Effector memory CD4-positive, alpha-beta T cell (primary cell): Measurements from ENCODE around the gene G6PD.

Experiments used
- DNase-seq, 3 donors: peaks; one replicate each; pipeline ENCODE4 v3.0.0-alpha.2; 2020
- H3K27ac ChIP-seq: 2 replicates; pipeline ENCODE4 v1.7.0; 2013; ENCODE audit warnings: mild to moderate bottlenecking, low read length, moderate library complexity; ENCODE audit not compliant: insufficient read depth, poor library complexity, severe bottlenecking
- H3K27me3 ChIP-seq: replicated peaks from 2 replicates; pipeline ENCODE4 v1.7.0; 2013; ENCODE audit warnings: mild to moderate bottlenecking, low read length; ENCODE audit not compliant: insufficient read depth, control insufficient read depth, poor library complexity, severe bottlenecking
- H3K36me3 ChIP-seq: 2 replicates; pipeline ENCODE4 v1.7.0; 2013; ENCODE audit warnings: mild to moderate bottlenecking, low read length, moderate library complexity; ENCODE audit not compliant: control insufficient read depth, insufficient read depth
- H3K4me1 ChIP-seq: 2 replicates; pipeline ENCODE4 v1.7.0; 2013; ENCODE audit warnings: low read length, mild to moderate bottlenecking; ENCODE audit not compliant: control insufficient read depth, insufficient read depth, poor library complexity, severe bottlenecking
- H3K4me3 ChIP-seq: 2 replicates; pipeline ENCODE4 v1.7.0; 2013; ENCODE audit warnings: low read length, low read depth, mild to moderate bottlenecking; ENCODE audit not compliant: insufficient read depth, poor library complexity, severe bottlenecking
- H3K9me3 ChIP-seq: 2 replicates; pipeline ENCODE4 v1.7.0; 2013; ENCODE audit warnings: mild to moderate bottlenecking, low read length, moderate library complexity; ENCODE audit not compliant: control insufficient read depth

The G6PD gene

GRCh38 chrX:154515090-154515965 is 31.3 kb downstream of the G6PD start:
- peak overlapping the region; percentile 83 for H3K27ac ChIP-seq
- H3K9me3 ChIP-seq: no peaks in the 10 kb centered on the region
- no peaks in the 10 kb centered on the region for H3K27me3 ChIP-seq
- H3K4me1 ChIP-seq: no peaks in the 10 kb centered on the region
- peak overlapping the region; percentile 67 for H3K4me3 ChIP-seq
- DNase-seq: peak in 1 of 3 donors; percentile 7
- H3K36me3 ChIP-seq: no peaks in the 10 kb centered on the region

GRCh38 chrX:154513716-154514115 is 32.9 kb downstream of the G6PD start:
- no peak overlapping the region for H3K4me3 ChIP-seq
- H3K9me3 ChIP-seq: no peaks in the 10 kb centered on the region
- no peaks in the 10 kb centered on the region for H3K4me1 ChIP-seq
- no peak overlapping the region for H3K27ac ChIP-seq
- DNase-seq: no peak
- H3K36me3 ChIP-seq: no peaks in the 10 kb centered on the region
- no peaks in the 10 kb centered on the region for H3K27me3 ChIP-seq

GRCh38 chrX:154512879-154513553 is 33.6 kb downstream of the G6PD start:
- Histone ChIP-seq H3K4me3 (no peak overlapping the region), H3K27me3 (no peaks in the 10 kb centered on the region), H3K4me1 (no peaks in the 10 kb centered on the region), H3K27ac (no peak overlapping the region), H3K9me3 (no peaks in the 10 kb centered on the region), H3K36me3 (no peaks in the 10 kb centered on the region)
- no peak for DNase-seq

- Histone ChIP-seq H3K27ac (peak overlapping the region; percentile 32), H3K9me3 (no peaks in the 10 kb centered on the region), H3K36me3 (no peaks in the 10 kb centered on the region)
Observed at GRCh38 chrX:154511761-154512160, 34.9 kb downstream of the G6PD start.

GRCh38 chrX:154509455-154509854 is 37.2 kb downstream of the G6PD start:
- Histone ChIP-seq H3K4me3 (no peak overlapping the region), H3K9me3 (no peaks in the 10 kb centered on the region), H3K4me1 (no peaks in the 10 kb centered on the region), H3K36me3 (no peaks in the 10 kb centered on the region), H3K27ac (no peak overlapping the region), H3K27me3 (no peaks in the 10 kb centered on the region)
- no peak for DNase-seq

More at GRCh38 chrX:154511761-154512160, 34.9 kb downstream of the G6PD start:
- Histone ChIP-seq H3K4me3 (no peak overlapping the region), H3K27me3 (no peaks in the 10 kb centered on the region), H3K4me1 (no peaks in the 10 kb centered on the region)
- no peak for DNase-seq

- no peaks in the 10 kb centered on the region for H3K9me3 ChIP-seq
- no peaks in the 10 kb centered on the region for H3K4me1 ChIP-seq
- no peak for DNase-seq
- no peak overlapping the region for H3K4me3 ChIP-seq
- no peaks in the 10 kb centered on the region for H3K36me3 ChIP-seq
- no peak overlapping the region for H3K27ac ChIP-seq
- no peaks in the 10 kb centered on the region for H3K27me3 ChIP-seq
Observed at GRCh38 chrX:154508384-154508745, 38.3 kb downstream of the G6PD start.

GRCh38 chrX:154507673-154508383 is 38.8 kb downstream of the G6PD start:
- DNase-seq: no peak
- H3K9me3 ChIP-seq: no peaks in the 10 kb centered on the region
- no peak overlapping the region for H3K27ac ChIP-seq
- no peaks in the 10 kb centered on the region for H3K36me3 ChIP-seq
- no peaks in the 10 kb centered on the region for H3K27me3 ChIP-seq
- no peak overlapping the region for H3K4me3 ChIP-seq
- no peaks in the 10 kb centered on the region for H3K4me1 ChIP-seq

GRCh38 chrX:154506483-154507332 is 39.9 kb downstream of the G6PD start:
- no peak for DNase-seq
- H3K9me3 ChIP-seq: no peaks in the 10 kb centered on the region
- no peaks in the 10 kb centered on the region for H3K27me3 ChIP-seq
- no peaks in the 10 kb centered on the region for H3K36me3 ChIP-seq
- no peak overlapping the region for H3K27ac ChIP-seq
- no peak overlapping the region for H3K4me3 ChIP-seq
- no peaks in the 10 kb centered on the region for H3K4me1 ChIP-seq

GRCh38 chrX:154505734-154506133 is 40.9 kb downstream of the G6PD start:
- no peak for DNase-seq
- Histone ChIP-seq H3K27ac (no peak overlapping the region), H3K27me3 (no peaks in the 10 kb centered on the region)

More at GRCh38 chrX:154505734-154506133, 40.9 kb downstream of the G6PD start:
- H3K9me3 ChIP-seq: no peaks in the 10 kb centered on the region
- no peaks in the 10 kb centered on the region for H3K4me1 ChIP-seq
- H3K36me3 ChIP-seq: no peaks in the 10 kb centered on the region
- no peak overlapping the region for H3K4me3 ChIP-seq
